HG02610 (cell line): ENCODE measurements around the gene DEFB124.
"Not testable (repeated sequence)": the region's sequence is repeated elsewhere in the genome, so short reads cannot be mapped to it uniquely, and the experiment has no call there.

Source experiments
- ATAC-seq: cut with Tn5 transposase; IDR thresholded peaks from one replicate; pipeline ENCODE4 v1.9.1; 2021; ENCODE audit warnings: mild to moderate bottlenecking, moderate library complexity; ENCODE audit not compliant: unreplicated experiment

DEFB124 gene

GRCh38 chr20:31427576-31427975 is 47.4 kb downstream of the DEFB124 start:
- ATAC-seq = not testable (repeated sequence)

GRCh38 chr20:31426891-31427551 is 47.9 kb downstream of the DEFB124 start:
- ATAC-seq = not testable (repeated sequence)

GRCh38 chr20:31425797-31426196 is 49.1 kb downstream of the DEFB124 start:
- ATAC-seq = no peak

GRCh38 chr20:31418307-31418706 is 56.6 kb downstream of the DEFB124 start:
- no peak for ATAC-seq

- no peak for ATAC-seq
Measured at GRCh38 chr20:31415653-31416052, 59.3 kb downstream of the DEFB124 start.
